ENCODE data around the gene HOXB5.

The HOXB5 gene

DNA sequence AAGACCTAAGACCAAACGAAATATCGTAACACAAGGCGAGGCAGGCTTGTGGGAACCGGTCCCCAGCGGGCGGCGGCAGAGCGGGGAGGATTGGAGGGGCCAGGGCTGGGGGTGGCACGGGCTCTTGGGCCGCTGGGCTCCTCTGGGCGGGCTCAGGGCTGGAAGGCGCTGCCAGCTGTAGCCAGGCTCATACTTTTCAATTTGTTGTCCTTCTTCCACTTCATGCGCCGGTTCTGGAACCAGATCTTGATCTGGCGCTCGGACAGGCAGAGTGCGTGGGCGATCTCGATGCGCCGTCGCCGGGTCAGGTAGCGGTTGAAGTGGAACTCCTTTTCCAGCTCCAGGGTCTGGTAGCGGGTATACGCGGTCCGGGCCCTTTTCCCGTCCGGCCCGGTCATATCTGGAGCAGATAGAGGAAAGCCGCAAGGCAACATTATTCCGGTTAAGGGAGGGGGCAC lies 1.5 kb downstream of the HOXB5 start:
- in situ Hi-C loops (cut with MboI; ENCODE audit: low sequenced_read_pairs) = no loop called here

DNA sequence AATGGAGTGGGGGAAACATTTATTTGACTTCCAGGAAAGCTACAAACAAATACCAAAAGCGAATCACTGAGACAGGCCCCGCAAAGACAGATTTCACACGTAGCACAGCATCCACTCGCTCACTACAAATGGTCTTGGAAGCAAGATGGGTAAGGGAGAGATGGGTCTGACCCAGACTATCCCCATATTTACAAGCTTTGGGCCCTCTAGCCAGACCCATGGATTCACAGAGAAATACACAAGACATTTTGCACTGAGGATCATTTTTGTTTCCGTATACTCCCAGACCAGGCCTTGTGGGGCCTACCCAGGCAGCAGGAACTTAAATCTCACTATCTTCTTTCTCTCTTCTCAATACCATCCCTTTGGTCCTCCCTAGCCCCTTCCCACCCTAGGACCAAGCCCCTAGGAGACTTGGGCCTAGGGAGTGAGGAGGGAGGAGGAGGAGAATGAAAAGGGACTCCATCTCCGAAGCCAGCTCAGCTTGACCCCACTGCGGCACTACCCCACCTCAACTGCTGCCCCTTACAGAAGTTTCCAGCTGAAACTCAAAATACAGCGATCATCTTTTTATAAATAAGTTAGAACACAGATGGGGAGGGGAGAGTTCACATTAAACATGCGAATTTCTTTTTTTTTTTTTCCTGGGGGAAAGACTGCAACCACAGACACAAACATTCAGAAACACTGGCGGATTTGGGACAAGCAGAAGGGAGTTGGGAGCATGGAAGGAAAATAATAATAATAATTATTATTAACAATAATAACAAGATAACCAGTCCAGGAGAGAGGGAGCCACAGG lies 2.1 kb downstream of the HOXB5 start:
- in situ Hi-C loops (cut with MboI; ENCODE audit: low sequenced_read_pairs) = no loop called here

DNA sequence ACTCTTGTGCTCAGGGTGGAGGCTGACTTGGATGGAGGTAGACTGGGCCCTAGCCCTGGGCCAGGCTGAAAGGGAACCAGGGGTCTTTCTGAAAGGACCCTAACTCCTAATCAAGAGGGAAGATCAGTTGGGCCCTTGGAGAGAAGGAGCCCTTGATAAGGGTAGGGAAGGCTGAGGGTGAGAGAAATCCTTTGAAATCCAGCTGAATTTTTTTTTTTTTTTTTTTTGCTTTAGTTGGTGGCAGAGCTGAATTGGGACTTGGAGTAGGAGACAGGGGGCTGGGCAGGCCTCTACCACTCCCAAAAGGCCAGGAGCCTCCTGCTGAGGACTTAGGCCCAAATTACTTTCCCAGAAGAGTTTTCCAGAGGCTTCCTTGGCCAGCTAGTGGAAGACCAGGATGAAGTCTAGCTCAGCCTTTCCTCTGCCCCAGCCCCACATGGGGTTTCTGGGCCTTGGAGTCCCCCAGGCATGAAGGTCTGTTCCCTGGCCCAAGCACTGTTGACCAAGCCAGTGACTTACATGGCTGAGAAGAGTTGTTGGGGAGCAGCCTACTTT lies 2.9 kb downstream of the HOXB5 start:
- in situ Hi-C loops (cut with MboI; ENCODE audit: low sequenced_read_pairs) = no loop called here

DNA sequence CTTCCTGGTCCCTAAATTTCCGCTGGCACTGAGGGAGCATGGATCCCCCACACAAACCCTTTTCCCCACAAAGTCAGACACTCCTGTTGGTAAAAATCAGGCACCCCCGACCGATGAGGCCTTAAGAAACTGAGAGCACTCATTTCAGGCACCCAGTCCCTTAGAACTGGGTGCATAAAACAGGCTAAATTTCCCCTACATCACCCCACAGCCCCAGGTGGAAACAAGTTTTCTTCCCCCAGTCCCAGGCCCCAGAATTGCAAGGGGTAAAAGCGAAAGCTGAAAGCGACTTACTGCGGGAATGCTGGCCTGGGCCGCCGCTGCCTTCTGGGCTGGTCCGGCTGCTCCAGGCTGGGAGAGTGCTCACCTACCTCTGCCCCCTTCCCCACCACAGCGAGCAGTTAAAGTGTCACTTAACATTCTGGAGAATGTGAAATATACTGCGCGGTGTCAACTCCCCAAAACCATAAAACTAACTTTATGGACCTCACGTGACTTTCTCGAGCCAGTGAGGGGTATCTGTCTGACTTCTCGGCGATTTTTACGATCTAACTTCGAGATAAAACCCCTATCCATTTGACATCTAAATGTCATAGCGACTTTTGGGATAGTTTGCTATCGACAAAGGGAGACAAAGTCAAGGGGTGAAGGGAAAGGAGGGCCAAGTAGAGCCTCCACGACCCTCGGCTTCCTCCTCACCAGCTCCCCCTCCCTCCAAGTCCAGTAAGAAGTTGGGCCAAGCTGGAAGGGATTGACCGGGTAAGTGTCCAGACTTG lies 3.6 kb downstream of the HOXB5 start, which contains the start of gene HOXB3:
HOXB3 (minus strand) TSS at position 411 of the 776 bp plus-strand sequence. CDS start 37,767 bp downstream, outside the sequence.
- in situ Hi-C loops (cut with MboI; ENCODE audit: low sequenced_read_pairs) = no loop called here

DNA sequence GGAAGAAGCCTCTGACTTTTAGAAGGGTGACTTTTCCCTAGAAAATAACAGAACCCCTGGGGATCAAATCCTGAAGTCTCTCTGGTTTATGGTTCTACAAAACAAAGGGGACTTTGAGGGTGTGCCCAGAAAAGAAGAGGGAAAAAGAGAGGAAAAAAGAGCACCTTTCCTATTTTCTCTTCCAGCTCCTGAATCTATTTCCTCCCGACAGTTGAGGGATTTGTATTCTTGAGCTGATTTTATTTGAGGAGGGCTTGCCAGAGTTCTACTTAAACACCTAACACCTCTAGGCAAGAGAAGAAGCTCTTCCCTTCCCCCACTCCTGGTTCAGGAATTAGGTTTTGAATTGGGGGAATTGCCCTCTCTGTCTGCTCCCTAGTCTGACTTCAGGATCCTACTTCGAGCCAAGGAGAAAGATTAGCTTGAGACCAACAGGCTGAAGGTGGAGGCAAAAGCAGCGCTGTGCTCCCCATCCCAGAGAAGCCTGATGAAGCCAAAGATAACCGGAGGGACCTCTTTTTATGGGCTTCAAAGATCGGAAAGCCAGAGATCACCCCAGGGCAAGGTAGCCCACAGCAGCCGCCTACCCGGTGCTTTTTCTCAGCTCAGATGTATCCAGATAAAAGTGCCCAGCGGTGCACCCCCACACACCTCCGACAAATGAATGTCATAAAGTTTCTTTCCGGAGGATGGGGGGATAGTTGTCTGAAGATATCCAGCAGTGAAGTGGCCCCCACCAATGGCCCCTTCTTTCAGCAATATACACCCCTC lies 4.3 kb downstream of the HOXB5 start:
- in situ Hi-C loops (cut with MboI; ENCODE audit: low sequenced_read_pairs) = no loop called here

DNA sequence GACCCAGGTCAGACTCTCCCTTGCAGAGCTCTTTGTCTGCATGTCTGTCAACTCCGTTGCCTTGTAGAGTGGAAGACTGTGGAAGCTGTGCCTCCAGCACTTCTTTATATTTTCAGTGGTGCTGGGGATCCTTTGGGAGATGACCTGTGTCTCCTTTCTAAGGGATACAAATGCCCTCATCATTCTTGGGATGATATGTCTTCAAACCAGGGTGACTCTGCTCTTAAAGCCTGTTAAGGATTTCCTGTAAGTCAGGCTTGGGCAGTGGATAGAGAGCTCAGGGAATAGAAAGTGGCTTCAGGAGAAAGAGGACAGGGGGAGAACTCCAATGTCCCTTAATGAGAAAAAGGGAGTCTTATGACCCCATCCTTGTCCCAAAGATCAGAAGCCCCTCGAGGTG lies 5.1 kb downstream of the HOXB5 start:
- in situ Hi-C loops (cut with MboI; ENCODE audit: low sequenced_read_pairs) = no loop called here

DNA sequence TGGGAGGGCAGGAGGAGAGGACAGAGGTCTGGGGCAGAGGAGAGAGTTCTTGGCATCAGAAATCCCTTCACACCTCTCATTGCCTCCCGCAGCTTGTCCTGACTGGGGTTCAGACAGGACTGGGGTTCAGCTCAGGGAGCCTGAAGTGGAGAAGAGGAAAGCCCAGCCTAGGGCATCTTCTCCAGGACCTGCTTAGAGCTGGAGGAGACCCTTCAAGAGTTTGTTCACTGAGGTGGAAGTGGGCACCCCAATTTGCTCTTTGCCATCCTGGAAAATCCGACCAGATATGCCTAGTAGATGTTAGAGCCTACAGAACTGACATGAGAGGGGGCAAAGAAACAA lies 5.5 kb downstream of the HOXB5 start:
- in situ Hi-C loops (cut with MboI; ENCODE audit: low sequenced_read_pairs) = no loop called here

DNA sequence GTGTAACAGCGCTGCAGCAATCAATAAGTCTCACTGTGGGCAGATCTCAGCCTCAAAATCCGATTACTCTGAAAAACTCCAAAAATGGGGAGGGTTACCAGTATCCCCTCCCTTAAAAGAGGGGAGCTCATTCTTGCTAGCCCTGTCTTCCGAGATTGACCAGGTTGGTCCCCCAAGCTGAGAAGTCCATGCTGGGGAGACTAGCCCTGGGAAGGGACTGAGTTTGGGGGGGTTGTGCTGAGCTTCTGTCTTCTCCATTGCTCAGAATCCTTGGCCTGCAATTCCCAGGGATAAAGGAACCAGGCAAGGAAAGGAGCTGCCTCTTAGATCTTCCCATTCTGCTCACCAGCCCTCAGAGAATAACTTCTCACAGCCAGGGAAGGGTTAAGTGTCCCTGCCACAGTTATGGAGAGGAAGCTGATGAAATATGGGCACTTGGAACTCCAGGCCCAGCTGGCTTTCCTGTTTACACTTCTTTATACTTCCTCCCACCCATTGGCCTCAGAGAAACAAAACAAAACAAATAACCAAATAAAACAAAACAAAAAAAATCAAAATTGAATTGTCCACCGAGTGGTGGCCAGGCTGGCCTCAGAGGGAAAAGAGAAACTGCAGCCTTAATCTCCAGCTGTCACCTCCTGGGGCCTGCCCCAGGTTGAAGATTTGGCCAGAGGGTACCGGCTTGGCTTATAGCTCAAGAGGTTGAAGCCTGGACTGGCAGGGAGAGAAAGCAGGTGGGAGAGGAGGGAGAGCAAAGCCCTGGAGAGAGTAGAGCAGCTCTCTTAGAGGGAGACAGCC lies 6.1 kb downstream of the HOXB5 start:
- in situ Hi-C loops (cut with MboI; ENCODE audit: low sequenced_read_pairs) = no loop called here

DNA sequence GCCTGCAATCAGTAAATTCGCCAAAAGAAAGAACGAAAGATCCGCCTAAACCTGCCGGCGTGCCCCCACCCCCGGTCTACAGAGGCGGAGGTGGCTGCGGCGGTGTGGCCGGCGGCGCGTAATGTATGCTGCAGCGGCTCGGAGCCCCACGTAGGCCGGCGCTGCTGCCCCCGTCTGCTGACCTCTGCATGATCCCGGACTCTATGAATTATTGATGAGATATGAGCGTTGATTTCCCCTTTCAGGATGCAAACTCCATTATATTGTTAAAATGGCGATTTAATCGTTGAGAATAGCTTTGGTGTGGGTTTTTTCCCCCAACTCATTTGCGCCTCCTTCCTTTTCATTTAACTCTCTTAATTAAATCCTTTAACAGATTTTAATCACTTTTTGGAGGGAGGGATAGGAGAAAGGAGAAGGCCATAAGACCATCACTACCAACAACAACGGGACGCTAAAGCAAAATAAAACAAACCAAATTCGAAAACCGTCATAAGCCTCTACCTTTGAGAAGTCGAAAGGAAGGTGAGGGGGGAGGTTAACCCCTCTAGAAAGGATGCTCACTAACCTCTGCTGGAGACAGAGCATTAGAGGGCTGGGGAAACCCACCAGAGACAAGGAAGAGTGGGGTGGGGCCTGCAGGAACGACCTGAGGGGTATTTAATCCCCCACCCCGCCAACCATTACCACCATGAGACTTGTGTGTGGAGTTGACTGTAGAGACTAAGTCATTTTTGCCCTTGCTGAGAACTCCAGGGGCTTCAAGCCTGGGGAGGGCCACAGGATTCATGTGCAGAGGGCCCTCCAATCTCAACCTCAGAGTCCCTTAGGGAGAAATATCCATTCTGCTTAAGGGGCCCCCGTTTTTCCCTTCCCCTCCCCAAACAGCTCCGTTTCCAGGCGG lies 7.0 kb downstream of the HOXB5 start:
- in situ Hi-C loops (cut with MboI; ENCODE audit: low sequenced_read_pairs) = no loop called here

DNA sequence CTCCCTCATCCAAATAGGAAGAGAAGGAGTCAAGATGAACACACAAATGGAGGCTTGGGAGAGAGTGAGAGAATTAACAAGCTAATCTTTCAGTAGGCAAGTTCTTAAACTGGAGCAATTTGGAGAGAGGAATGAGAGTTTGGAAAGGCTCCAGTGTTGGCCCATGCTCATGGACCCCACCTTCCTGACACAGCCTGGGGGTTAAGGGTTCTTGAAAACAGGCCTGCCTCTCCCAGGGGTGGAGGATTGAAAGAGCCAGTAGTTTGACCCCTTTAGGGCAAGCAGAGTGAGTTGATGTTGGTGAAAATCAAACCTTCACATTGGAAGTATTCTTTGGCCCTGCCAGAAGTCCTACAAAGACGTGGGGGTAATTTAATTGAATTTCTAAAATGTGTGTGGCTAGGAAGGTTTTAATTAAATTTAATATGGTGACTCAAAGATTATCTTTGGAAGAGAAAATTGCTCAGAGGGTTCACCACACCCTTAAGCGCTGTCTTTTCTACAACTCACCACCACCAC lies 9.3 kb downstream of the HOXB5 start:
- in situ Hi-C loops (cut with MboI; ENCODE audit: low sequenced_read_pairs) = no loop called here

DNA sequence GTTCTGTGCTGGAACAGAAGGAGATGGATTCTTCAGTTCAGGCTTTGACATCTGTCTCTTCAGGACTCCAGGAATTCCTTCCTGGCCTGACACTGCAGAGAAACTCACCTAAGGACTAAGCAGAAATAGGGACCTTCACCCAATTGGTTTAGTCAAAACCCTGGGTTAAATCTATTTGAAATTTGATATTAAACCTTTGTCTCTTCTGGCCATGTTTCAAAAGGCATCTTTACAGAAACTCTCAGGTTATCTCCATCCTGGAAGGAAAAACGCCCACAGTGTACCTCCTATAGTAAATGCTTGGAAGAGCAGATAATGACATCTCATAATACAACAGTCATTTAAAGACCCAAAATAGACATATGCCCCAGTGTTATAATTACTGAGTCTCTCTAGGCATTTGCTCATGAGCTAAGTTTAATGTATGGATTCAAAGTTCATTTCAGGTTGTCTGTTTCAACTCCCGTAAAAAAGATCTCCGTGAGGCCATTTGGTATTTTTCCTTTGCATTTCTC lies 9.8 kb downstream of the HOXB5 start:
- in situ Hi-C loops (cut with MboI; ENCODE audit: low sequenced_read_pairs) = no loop called here

DNA sequence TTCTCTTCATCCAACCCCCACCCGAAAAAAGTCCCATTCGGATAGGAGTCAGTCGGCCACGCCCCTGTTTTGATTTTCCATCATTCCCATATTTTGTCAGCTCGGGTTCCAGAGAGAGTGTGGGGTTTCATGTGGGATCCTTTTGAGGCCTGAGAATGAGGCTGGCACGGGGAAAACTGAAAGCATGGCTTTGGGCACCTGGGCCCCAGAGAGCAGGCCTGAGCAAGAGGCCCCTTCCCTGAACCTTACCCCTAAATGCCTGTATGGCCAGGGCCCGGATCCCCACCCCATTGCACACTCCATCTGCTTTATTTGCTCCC lies 10.9 kb downstream of the HOXB5 start:
- in situ Hi-C loops (cut with MboI; ENCODE audit: low sequenced_read_pairs) = no loop called here

DNA sequence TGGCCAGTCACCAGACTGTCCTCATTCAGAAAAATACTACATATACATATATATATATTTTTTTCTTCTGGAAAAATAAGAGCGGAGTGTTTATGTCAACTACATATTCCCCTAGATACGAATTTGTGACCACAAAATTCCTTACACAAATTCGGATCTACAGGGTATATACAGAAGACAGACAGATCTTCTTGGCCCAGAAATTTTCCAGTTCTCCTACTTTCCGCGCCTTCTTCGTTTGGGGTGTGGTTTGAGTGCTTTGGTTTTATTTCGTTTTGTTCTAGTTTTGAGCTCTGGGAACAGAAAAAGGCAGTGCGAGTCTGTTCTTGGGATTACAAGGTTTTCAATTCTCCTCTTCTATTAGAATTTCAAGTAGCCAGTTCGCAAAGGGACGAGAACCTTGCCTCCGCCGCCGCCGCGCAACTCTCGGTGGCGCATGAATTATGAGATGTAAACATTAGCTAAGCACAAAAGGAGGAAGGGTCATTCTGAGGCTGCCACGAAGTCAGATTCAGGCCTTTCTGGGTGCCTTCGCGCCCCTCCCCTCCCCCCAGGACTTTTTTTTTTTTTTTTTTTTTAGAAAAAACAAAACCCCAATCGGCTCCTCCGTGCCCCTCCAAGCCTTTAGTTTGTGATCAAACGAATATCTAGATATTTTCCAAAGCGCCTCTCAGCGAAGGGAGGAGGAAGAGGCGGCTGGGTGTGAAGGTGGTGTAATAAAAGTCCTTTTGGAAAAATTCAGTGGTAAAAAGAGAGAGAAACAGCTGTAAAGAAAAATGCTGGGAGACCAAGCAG lies 13.6 kb downstream of the HOXB5 start:
- in situ Hi-C loops (cut with MboI; ENCODE audit: low sequenced_read_pairs) = no loop called here

DNA sequence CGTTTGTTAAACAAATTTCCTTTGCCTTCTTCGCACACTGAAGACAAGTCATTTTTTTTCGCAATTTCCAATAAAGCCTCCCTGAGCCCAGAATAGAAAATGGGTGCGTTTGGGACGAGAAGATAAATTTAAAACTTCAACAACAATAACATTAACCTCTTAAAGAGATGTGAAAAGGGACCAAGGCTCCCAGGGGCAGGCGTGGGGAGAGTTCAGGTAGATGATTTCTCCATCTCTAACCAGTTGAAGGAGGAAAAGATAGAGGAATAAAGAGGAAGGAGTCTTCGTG lies 14.2 kb downstream of the HOXB5 start:
- in situ Hi-C loops (cut with MboI; ENCODE audit: low sequenced_read_pairs) = no loop called here

DNA sequence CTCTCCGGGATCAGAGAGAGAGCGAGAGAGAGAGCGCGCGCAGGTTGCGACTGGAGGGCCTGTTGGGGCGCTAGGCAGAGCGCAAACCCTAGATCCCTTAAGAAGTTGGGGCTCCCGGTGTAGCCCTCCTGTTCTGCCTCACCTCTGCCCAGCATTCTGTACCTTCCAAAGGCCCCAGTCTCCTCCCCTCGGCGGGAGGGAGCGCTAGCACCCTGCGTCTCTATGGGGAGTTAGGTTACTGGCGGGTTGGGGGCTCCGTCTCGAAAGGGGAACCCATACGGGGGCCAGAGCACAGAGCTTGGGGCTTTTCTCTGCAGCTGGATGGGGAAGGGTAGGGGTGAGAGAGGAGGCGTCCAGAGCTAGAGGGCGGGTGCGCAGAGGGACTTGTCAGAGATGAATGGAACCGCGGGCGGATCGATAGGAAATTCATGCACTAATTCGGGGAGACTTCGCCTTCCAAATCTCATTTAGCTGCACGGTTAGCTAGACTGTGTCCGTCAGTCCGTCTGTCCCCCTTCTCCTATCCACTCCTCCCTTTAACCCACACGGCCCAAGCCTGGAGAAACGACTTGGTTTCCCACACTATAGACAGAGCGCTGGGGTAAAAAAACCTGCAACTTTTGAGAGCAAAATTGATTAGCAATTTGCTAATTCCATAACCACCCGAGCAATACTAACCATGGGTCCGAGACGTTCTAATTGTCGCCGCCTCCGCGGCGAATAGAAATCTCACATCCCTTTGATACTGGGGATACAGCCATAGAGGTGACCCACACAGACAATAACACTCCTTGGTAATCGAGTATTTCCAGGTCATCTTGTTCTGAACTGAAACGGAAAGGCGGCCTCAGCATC lies 14.7 kb downstream of the HOXB5 start:
- in situ Hi-C loops (cut with MboI; ENCODE audit: low sequenced_read_pairs) = no loop called here

DNA sequence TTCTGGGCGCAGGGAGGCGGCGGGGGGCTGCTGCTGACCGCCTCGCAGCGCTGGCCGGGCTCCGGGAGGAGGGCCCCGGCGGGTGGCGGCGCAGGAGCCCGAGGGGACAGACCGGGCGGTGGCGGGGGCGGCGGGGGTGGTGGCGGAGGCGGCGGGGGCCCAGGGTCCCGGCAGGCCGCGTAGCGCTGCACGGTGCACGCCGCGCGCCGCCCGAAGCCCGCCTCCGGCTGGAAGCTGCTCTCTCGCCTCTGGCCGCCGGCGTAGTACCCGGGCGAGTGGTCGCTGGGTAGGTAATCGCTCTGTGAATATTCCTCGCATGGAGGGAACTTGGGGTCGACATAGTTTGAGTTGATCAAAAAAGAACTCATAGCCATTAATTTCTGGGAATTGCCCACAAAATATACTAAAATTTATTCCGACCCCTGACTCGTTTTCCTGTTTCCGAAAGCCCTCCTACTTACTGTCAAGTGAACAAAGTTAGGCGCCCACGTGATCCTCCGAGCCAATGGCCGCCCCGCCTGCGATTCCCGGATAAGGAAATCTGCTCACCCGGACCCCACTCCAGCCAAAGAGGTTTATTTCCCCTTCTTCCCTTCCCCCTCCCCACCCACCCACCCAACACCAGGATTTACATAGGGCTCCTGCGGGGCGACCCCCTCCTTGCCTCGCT lies 15.5 kb downstream of the HOXB5 start, which contains the start of gene HOXB4:
HOXB4 (minus strand) TSS at position 405 of the 670 bp plus-strand sequence; CDS start at position 374, 31 bp downstream.
- in situ Hi-C loops (cut with MboI; ENCODE audit: low sequenced_read_pairs) = no loop called here
